Esophagus muscularis mucosa (tissue), 4 donors: ENCODE results near the gene L1CAM. TPM values are rescaled to one million over a fixed set of nuclear protein-coding genes. Genes with fewer than 3 reads are reported as not detected.

Experiments
- DNase-seq: peaks from one replicate; pipeline ENCODE4 v3.0.0-alpha.2; 2017; ENCODE audit errors: extremely low spot score
- H3K27ac ChIP-seq, 4 donors: fragments of 200-600 bp; sonication (generic); replicated peaks in 1 of 4; 1 replicate in 3 of 4; 2 replicates in 1 of 4; pipeline ENCODE4 v1.5.1; 2016 to 2019; ENCODE audit warnings: mild to moderate bottlenecking in 1 of 4
- H3K27me3 ChIP-seq, 4 donors: fragments of 200-600 bp; sonication (generic); one replicate each; pipeline versions ENCODE4 v1.5.1 to v1.6.0; 2016 to 2019
- H3K36me3 ChIP-seq, 4 donors: fragments of 200-600 bp; sonication (generic); one replicate each; pipeline ENCODE4 v1.5.1; 2016 to 2019
- H3K4me1 ChIP-seq, 4 donors: fragments of 200-600 bp; sonication (generic); one replicate each; pipeline ENCODE4 v1.5.1; 2016 to 2019
- H3K4me3 ChIP-seq, 4 donors: fragments of 200-600 bp; sonication (generic); 1 replicate in 2 of 4; 2 replicates in 2 of 4; pipeline ENCODE4 v1.5.1; 2016 to 2019; ENCODE audit warnings: mild to moderate bottlenecking in 4 of 4, moderate library complexity in 1 of 4
- H3K9me3 ChIP-seq, 4 donors: fragments of 200-600 bp; sonication (generic); 1 replicate in 3 of 4; 2 replicates in 1 of 4; pipeline ENCODE4 v1.5.1; 2016 to 2019
- EP300 ChIP-seq: sonication (generic); formaldehyde crosslinking; IDR thresholded peaks from one replicate; pipeline ENCODE4 v1.6.1; 2017; ENCODE audit warnings: antibody characterized with exemption
- POLR2A ChIP-seq: fragments of 450-650 bp; IDR thresholded peaks from one replicate; pipeline ENCODE4 v1.6.1; 2017; ENCODE audit warnings: antibody characterized with exemption, moderate library complexity, mild to moderate bottlenecking, low read depth
- POLR2AphosphoS5 ChIP-seq, 2 donors: sonication (generic); formaldehyde crosslinking; IDR thresholded peaks; one replicate each; pipeline ENCODE4 v1.6.1; 2017; ENCODE audit warnings: antibody characterized with exemption in 2 of 2
- WGBS: methylation state at CpG from one replicate; pipeline ENCODE4 v1.1.5; 2018; 5-methylcytosine and 5-hydroxymethylcytosine counted together
- intact Hi-C: fragments of 100-400 bp; cut with DNase I; formaldehyde crosslinking; loops from one replicate; pipeline ENCODE4 v1.15.1; 2023
- total RNA-seq, 4 donors: library from RNA; depleted of rRNA; stranded (reverse); fragments of >200 nt; gene quantifications; one replicate each; pipeline versions ENCODE4 v1.1.0 to v1.2.1, GENCODE V29; 2016
- TF ChIP-seq, protein P1 (sequence below), 3 experiments: fragments of 200-600 bp in 2 of 3; fragments of 450-650 bp in 1 of 3; sonication (generic) in 2 of 3; IDR thresholded peaks; one replicate each; pipeline ENCODE4 v1.5.1; 2017 to 2019; ENCODE audit warnings: antibody characterized with exemption in 3 of 3, mild to moderate bottlenecking in 2 of 3, moderate library complexity in 1 of 3

Gene L1CAM
- total RNA-seq, 4 donors from 2014 or later: 22.4 to 47.9 (median 30.0) TPM

DNA sequence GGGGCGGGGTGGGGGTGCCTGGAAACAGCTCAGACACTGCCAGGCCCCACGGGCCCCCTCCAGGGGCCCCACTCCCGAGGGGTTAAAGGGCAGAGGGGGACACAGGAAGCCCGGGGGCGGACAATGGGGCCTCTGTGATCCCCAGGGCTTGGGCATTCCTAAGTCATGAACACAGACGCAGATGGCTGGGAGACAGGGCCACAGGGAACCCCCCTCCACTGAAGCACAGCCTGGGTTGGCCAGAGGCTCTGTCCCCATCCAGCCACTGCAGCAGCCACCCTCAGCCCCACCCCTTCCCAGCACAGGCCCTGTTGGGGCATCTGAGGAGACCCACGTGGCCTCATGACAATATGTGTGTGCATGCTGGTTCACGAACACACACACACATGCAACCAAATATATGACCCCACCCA lies 3.9 kb downstream of the L1CAM start:
- H3K9me3 ChIP-seq: no peaks in the 10 kb centered on the region
- H3K4me1 ChIP-seq: peaks cover 5 to 21% (median 14%) of the 10 kb centered on the region in 4 donors
- no peak overlapping the region for H3K4me3 ChIP-seq
- 81% methylated on average over 3 of the region's 8 CpGs for WGBS
- DNase-seq: no peak
- H3K36me3 ChIP-seq: no peaks in the 10 kb centered on the region
- H3K27ac ChIP-seq: no peak overlapping the region
- intact Hi-C loops: no loop called here
- TF ChIP-seq, protein P1, sequence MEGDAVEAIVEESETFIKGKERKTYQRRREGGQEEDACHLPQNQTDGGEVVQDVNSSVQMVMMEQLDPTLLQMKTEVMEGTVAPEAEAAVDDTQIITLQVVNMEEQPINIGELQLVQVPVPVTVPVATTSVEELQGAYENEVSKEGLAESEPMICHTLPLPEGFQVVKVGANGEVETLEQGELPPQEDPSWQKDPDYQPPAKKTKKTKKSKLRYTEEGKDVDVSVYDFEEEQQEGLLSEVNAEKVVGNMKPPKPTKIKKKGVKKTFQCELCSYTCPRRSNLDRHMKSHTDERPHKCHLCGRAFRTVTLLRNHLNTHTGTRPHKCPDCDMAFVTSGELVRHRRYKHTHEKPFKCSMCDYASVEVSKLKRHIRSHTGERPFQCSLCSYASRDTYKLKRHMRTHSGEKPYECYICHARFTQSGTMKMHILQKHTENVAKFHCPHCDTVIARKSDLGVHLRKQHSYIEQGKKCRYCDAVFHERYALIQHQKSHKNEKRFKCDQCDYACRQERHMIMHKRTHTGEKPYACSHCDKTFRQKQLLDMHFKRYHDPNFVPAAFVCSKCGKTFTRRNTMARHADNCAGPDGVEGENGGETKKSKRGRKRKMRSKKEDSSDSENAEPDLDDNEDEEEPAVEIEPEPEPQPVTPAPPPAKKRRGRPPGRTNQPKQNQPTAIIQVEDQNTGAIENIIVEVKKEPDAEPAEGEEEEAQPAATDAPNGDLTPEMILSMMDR (IDR thresholded peaks at IDR 0.05): no peak
- no peak for TF ChIP-seq POLR2AphosphoS5 (IDR thresholded peaks at IDR 0.05)
- no peak for TF ChIP-seq POLR2A
- TF ChIP-seq EP300: no peak
- H3K27me3 ChIP-seq: peaks cover 0 to 94% (median 25%) of the 10 kb centered on the region in 4 donors

DNA sequence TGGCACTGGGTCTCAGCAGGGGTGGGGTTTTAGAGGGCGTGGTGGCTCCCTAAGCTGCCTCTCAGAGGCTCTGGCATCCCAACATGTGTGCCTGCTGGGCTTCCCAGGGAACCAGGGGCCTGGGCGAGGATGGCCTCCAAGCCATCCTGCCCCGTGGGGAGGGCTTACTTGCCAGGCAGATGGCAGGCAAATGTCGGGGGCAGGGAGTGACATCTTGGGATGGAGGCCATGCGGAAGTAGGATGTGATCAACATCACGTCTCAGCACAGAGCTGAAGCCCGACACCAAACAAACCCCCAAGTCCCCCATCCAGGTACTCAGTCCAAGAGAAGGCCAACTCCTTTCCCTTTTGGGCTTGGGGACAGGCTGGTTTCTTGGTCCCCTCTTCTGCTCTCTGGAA lies 4.7 kb downstream of the L1CAM start:
- 84% methylated on average over 4 of the region's 7 CpGs for WGBS
- Histone ChIP-seq H3K4me3 (no peak overlapping the region), H3K27me3 (peaks cover 0 to 93% (median 25%) of the 10 kb centered on the region in 4 donors), H3K27ac (peak overlapping the region in 1 of 4 donors; percentile 44), H3K36me3 (no peaks in the 10 kb centered on the region), H3K9me3 (no peaks in the 10 kb centered on the region), H3K4me1 (peaks cover 5 to 14% (median 10%) of the 10 kb centered on the region in 4 donors)
- no peak for DNase-seq
- no peak for TF ChIP-seq POLR2A
- TF ChIP-seq EP300: no peak
- TF ChIP-seq, protein P1 (IDR thresholded peaks at IDR 0.05): no peak
- no peak for TF ChIP-seq POLR2AphosphoS5 (IDR thresholded peaks at IDR 0.05)
- intact Hi-C loops: no loop called here

DNA sequence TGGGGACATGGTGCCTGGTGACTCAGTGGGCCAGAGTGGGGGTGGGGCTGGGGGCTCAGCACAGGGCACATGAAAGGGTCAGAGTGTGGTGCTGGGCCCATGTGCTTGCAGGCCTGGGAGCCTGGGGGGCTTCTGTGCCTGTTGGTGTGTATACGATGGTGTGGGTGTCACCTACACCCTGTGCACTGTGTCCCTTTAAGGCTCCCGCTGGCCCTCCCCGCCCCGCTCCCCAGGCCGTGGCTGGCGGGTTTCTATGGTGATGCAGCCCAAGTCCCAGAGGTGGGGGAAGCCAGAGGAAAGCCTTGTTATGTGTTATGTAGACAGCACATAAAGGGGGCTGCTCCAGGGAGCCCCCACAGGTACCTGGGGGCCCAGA lies 5.5 kb downstream of the L1CAM start:
- H3K36me3 ChIP-seq: no peaks in the 10 kb centered on the region
- no peaks in the 10 kb centered on the region for H3K9me3 ChIP-seq
- intact Hi-C loops: no loop called here
- no peak overlapping the region for H3K4me3 ChIP-seq
- peaks cover 0 to 95% (median 27%) of the 10 kb centered on the region in 4 donors for H3K27me3 ChIP-seq
- no CpG with 5 or more reads among the region's 6 CpGs for WGBS
- H3K27ac ChIP-seq: no peak overlapping the region
- TF ChIP-seq POLR2AphosphoS5 (IDR thresholded peaks at IDR 0.05): no peak
- TF ChIP-seq POLR2A: no peak
- TF ChIP-seq, protein P1 (IDR thresholded peaks at IDR 0.05): no peak
- TF ChIP-seq EP300: no peak
- no peak for DNase-seq
- peaks cover 3 to 6% (median 5%) of the 10 kb centered on the region in 4 donors for H3K4me1 ChIP-seq

DNA sequence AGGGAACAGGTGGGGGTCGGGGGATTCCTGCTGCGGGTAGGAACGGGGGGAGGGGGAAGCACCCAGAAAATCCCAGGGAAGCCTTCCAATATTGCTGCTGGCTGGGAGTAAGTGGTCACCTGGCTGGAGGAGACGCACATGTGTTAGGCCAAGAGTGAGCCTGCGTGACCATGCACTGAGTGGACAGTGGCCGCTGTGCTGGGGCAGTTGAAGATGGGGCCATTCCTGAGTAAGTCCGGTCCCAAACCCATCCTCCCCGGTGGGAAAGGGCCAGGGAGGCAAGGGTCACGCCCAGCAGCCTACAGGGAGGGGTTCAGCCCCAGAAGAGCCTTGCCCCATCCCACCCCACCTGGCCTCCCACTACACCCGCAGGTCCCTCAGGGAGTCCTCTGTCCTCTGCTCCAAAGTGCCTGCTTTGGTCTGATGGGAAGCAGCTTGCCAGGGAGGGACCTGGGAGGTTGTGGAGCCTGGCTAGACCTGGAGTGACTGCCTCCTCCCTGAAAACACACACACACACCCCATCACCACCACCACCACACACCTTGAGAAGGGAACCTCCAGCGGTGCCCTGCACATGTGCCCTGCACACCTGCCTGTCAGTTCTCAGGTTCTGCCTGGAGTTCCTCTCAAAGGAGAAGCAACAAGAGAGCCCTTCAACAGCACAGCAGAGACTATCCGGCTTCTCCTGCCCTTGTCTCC lies 6.1 kb downstream of the L1CAM start:
- no peaks in the 10 kb centered on the region for H3K36me3 ChIP-seq
- TF ChIP-seq POLR2AphosphoS5 (IDR thresholded peaks at IDR 0.05) (no peak), EP300 (no peak)
- TF ChIP-seq, protein P1 (IDR thresholded peaks at IDR 0.05): no peak
- H3K27ac ChIP-seq: no peak overlapping the region
- DNase-seq: no peak
- 73% methylated on average over 8 of the region's 12 CpGs for WGBS
- peaks cover 0 to 89% (median 22%) of the 10 kb centered on the region in 4 donors for H3K27me3 ChIP-seq
- H3K9me3 ChIP-seq: no peaks in the 10 kb centered on the region
- no peak overlapping the region for H3K4me3 ChIP-seq
- intact Hi-C loops: no loop called here
- H3K4me1 ChIP-seq: peaks cover 0 to under 1% (median 0%) of the 10 kb centered on the region in 4 donors
